Adrenal gland (tissue), 12 donors: ENCODE data around the gene SDK1. TPM values are rescaled to one million over a fixed set of nuclear protein-coding genes. Genes with fewer than 3 reads are reported as not detected.

Source experiments
- DNase-seq, 7 donors: peaks; one replicate each; pipeline ENCODE4 v3.0.0-alpha.2; 2019 to 2020
- H3K27ac ChIP-seq, 5 donors: fragments of 200-600 bp; sonication (generic) in 4 of 5; 1 replicate in 3 of 5; 2 replicates in 2 of 5; pipeline versions ENCODE4 v1.5.1 to v1.8.0; 2016 to 2020; ENCODE audit warnings: mild to moderate bottlenecking in 1 of 5
- H3K27me3 ChIP-seq: fragments of 200-600 bp; 2 replicates; pipeline ENCODE4 v1.8.0; 2021
- H3K36me3 ChIP-seq, 2 donors: fragments of 200-600 bp; replicated peaks in 1 of 2; 1 replicate in 1 of 2; 2 replicates in 1 of 2; pipeline versions ENCODE4 v1.5.1 to v1.8.0; 2018 to 2022
- H3K4me1 ChIP-seq, 2 donors: fragments of 200-600 bp; replicated peaks in 1 of 2; 1 replicate in 1 of 2; 2 replicates in 1 of 2; pipeline versions ENCODE4 v1.5.1 to v1.8.0; 2018 to 2021
- H3K4me3 ChIP-seq, 4 donors: fragments of 200-600 bp; sonication (generic) in 3 of 4; one replicate each; pipeline ENCODE4 v1.5.1; 2016 to 2018
- H3K9me3 ChIP-seq, 3 donors: fragments of 200-600 bp; sonication (generic) in 1 of 3; replicated peaks in 1 of 3; 1 replicate in 2 of 3; 2 replicates in 1 of 3; pipeline versions ENCODE4 v1.5.1 to v1.8.0; 2016 to 2021
- CTCF ChIP-seq, 6 experiments: fragments of 450-650 bp in 4 of 6; fragments of 200-600 bp in 2 of 6; sonication (generic) in 1 of 6; IDR thresholded peaks; 1 replicate in 5 of 6; 2 replicates in 1 of 6; pipeline versions ENCODE4 v1.5.1 to v1.8.0; 2016 to 2021; ENCODE audit warnings: antibody characterized with exemption in 6 of 6, mild to moderate bottlenecking in 2 of 6, moderate library complexity in 1 of 6
- POLR2A ChIP-seq, 2 donors: fragments of 450-650 bp; IDR thresholded peaks; one replicate each; pipeline ENCODE4 v1.6.1; 2017; ENCODE audit warnings: antibody characterized with exemption in 2 of 2, mild to moderate bottlenecking in 2 of 2, moderate library complexity in 1 of 2
- WGBS, 4 donors: extraction: QIAGEN DNeasy Blood & Tissue Kit in 2 of 4; methylation state at CpG; one replicate each; pipeline versions ENCODE4 v1.1.5 to v1.1.7; 2013 to 2017; 5-methylcytosine and 5-hydroxymethylcytosine counted together
- intact Hi-C, 2 donors: fragments of 100-400 bp; cut with DNase I; formaldehyde crosslinking; loops; one replicate each; pipeline versions ENCODE4 v1.14.1 to v1.15.0; 2022 to 2023
- polyA plus RNA-seq, 3 donors: library from polyadenylated mRNA; stranded (reverse); fragments of 200-250 nt in 2 of 3; fragments of 350-450 nt in 1 of 3; fragmentation: Illumina TruSeq in 1 of 3; extraction: RNeasy Lipid Tissue Mini Kit (QIAGEN cat#74804) in 1 of 3; gene quantifications; one replicate each; pipeline ENCODE4 v1.2.3, GENCODE V29; 2013 to 2014
- total RNA-seq, 9 donors: library from RNA; depleted of rRNA in 4 of 9; stranded (reverse); fragments of >200 nt in 4 of 9; fragments of 120-200 nt in 1 of 9; fragmentation: NEBNext Ultra II Directional in 1 of 9; extraction: Animal tissue kit (Norgen Biotek cat#: 25700) in 1 of 9; gene quantifications; one replicate each; pipeline versions ENCODE4 v1.1.0 to v1.2.4, GENCODE V29; 2013 to 2023
- donor health status: healthy with polysubstance abuse.
- donor health status: Bipolar disorder and iron deficiency.
- donor health status: DM: yes; HTN: yes; CAD: no.
- donor health status: DM: no; HTN: no; CAD: no.
- donor health status: DM: no; HTN: no; CAD: no.
- donor health status: DM: yes; HTN: yes; CAD: no.

Gene SDK1
- total and polyA plus RNA-seq, 12 donors, result 0.50 to 3.6 (median 1.5) TPM

DNA sequence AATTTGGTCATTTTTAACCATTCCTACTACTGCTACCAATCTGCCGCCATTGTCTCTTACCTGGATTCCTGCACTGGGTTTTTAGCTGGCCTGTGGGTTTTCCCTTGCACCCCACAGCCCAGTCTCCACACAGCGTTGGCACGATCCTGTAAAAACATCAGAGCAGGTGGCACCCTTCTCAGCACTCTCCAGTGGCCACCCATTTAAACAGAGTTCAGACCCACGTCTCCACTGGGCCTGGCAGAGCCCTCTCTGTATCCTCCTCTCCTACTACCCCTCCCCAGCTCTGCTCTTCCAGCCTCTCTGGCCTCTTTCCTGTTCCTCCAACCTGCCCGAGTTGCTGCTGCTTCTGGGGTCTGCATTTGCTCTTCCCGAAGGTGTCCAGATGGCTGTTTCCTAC is 259.4 kb downstream of the SDK1 start:
- intact Hi-C loops, result no loop called here
- WGBS, 4 donors, result 74 to 83% (median 81%) methylated on average over 6 of the region's 6 CpGs
- peaks cover 4% of the 10 kb centered on the region for H3K27me3 ChIP-seq

GRCh38 chr7:3561932-3562331 is 260.9 kb downstream of the SDK1 start:
- TF ChIP-seq POLR2A (IDR thresholded peaks at IDR 0.05), result no peak
- no peak for TF ChIP-seq CTCF (IDR thresholded peaks at IDR 0.05)
- Histone ChIP-seq H3K36me3 (no peaks in the 10 kb centered on the region), H3K4me1 (no peaks in the 10 kb centered on the region), H3K27ac (no peak overlapping the region), H3K9me3 (no peaks in the 10 kb centered on the region), H3K4me3 (no peak overlapping the region), H3K27me3 (peaks cover 4% of the 10 kb centered on the region)
- intact Hi-C loops, result no loop called here
- WGBS, 4 donors, result 58 to 71% (median 61%) methylated on average over 5 of the region's 5 CpGs
- DNase-seq, result no peak

More for the DNA sequence above, 259.4 kb downstream of the SDK1 start:
- Histone ChIP-seq H3K36me3 (no peaks in the 10 kb centered on the region), H3K27ac (no peak overlapping the region), H3K9me3 (no peaks in the 10 kb centered on the region), H3K4me1 (no peaks in the 10 kb centered on the region), H3K4me3 (no peak overlapping the region)
- DNase-seq, result no peak
- TF ChIP-seq CTCF (IDR thresholded peaks at IDR 0.05) (no peak), POLR2A (IDR thresholded peaks at IDR 0.05) (no peak)

GRCh38 chr7:3564231-3564630 is 263.2 kb downstream of the SDK1 start:
- H3K4me3 ChIP-seq, result no peak overlapping the region
- no peaks in the 10 kb centered on the region for H3K4me1 ChIP-seq
- DNase-seq, result no peak
- no peaks in the 10 kb centered on the region for H3K9me3 ChIP-seq
- no peaks in the 10 kb centered on the region for H3K36me3 ChIP-seq
- H3K27ac ChIP-seq, result no peak overlapping the region
- intact Hi-C loops, result no loop called here
- TF ChIP-seq CTCF (IDR thresholded peaks at IDR 0.05), result no peak
- TF ChIP-seq POLR2A (IDR thresholded peaks at IDR 0.05), result no peak
- peaks cover 4% of the 10 kb centered on the region for H3K27me3 ChIP-seq
- WGBS, 4 donors, result 81 to 90% (median 87%) methylated on average over 3 of the region's 3 CpGs

DNA sequence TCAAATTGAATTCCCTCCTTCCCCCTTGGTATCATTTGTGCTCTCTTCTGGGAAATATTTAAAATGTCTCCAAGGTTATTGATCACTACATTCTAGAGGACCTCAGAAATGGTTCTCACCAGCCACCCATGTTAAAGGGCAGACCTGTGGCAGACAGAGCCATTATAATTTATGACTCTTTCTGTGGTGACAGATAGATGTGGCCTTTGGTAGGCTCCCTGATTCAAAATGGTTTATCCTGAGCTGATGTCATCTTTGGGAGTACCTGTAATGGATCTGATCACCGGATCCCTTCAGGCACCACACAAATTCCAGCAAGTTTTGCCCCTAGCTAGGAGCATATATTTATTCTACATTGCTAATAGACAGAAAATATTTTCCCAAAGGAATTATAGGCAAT is 267.5 kb downstream of the SDK1 start:
- H3K36me3 ChIP-seq, result no peaks in the 10 kb centered on the region
- H3K4me1 ChIP-seq, result no peaks in the 10 kb centered on the region
- intact Hi-C loops, result no loop called here
- H3K27me3 ChIP-seq, result no peaks in the 10 kb centered on the region
- TF ChIP-seq POLR2A (IDR thresholded peaks at IDR 0.05) (no peak), CTCF (IDR thresholded peaks at IDR 0.05) (no peak)
- no peak overlapping the region for H3K27ac ChIP-seq
- DNase-seq, result no peak
- H3K4me3 ChIP-seq, result no peak overlapping the region
- H3K9me3 ChIP-seq, result no peaks in the 10 kb centered on the region
- 76 to 86% (median 82%) methylated on average over 1 of the region's 1 CpG for WGBS, 4 donors
